Islet precursor cell (in vitro differentiated cells): ENCODE measurements around the gene PLAGL1.
"Not testable (repeated sequence)": the region's sequence is repeated elsewhere in the genome, so short reads cannot be mapped to it uniquely, and the experiment has no call there.

Experiments
- DNase-seq: peaks from one replicate; pipeline ENCODE4 v3.0.0-alpha.2; 2018

Gene PLAGL1

GRCh38 chr6:144008120-144008811 lies at the start of gene PLAGL1:
Gene PLAGL1, minus strand, starts transcription at chr6:144008259. Its CDS starts 60,123 bp downstream, at chr6:143948136.
- DNase-seq = peak; percentile 78

GRCh38 chr6:144055121-144055931 lies 47.3 kb upstream of the PLAGL1 start:
- no peak for DNase-seq

DNA sequence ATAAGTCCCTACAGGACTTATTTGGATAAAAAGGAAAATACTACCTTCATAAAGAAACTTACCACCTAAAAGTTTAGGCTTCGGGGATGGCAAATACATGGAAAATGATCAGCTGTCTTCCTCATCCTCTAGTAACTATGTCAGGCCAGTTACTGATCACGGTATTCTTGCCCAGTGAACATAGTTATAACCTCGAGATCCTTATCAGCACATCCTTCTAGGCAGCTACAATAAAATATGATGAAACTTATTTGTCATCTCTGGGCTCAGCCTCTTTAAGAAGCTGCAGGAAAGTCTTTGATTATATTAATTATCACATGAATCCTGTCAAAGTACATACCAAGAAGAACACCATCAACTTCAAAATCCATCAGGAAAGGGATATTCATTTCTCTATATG lies 45.5 kb upstream of the PLAGL1 start:
- DNase-seq = no peak

- DNase-seq = no peak
Measured at GRCh38 chr6:144052488-144052887, 44.4 kb upstream of the PLAGL1 start.

DNA sequence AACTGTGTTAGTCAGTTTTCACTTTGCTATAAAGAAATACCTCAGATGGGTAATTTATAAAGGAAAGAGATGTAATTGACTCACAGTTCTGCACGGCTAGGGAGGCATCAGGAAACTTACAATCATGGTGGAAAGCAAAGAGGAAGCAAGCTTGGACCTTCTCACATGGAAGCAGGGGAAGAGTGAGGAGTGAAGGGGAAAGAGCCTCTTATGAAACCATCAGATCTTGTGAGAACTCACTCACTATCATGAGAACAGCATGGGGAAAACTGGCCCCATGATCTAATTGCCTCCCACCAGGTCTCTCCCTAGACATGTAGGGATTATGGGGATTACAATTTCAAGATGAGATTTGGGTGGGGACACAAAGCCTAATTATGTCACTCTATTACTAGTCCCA lies 41.3 kb upstream of the PLAGL1 start:
- no peak for DNase-seq

DNA sequence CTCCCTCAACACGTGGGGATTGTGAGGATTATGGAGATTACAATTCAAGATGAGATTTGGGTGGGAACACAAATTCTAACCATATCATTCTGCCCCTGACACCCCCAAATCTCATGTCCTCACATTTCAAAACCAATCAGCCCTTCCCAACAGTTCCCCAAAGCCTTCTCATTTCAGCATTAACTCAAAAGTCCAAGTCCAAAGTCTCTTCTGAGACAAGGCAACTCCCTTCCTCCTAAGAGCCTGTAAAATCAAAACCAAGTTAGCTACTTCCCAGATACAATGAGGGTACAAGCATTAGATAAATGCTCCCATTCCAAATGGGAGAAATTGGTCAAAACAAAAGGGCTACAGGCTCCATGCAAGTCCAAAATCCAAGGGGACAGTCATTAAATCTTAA lies 39.6 kb upstream of the PLAGL1 start:
- no peak for DNase-seq

DNA sequence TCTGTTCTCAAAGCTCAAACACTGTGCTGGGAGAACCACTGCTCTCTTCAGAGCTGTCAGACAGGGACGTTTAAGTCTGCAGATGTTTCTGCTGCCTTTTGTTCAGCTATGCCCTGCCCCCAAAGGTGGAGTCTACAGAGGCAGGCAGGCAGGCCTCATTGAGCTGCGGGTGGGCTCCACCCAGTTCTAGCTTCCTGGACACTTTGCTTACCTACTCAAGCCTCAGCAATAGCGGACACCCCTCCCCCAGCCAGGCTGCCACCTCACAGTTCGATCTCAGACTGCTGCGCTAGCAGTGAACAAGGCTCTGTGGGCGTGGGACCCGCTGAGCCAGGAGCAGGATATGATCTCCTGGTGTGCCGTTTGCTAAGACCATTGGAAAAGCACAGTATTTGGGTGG lies 38.6 kb upstream of the PLAGL1 start:
- DNase-seq = not testable (repeated sequence)

DNA sequence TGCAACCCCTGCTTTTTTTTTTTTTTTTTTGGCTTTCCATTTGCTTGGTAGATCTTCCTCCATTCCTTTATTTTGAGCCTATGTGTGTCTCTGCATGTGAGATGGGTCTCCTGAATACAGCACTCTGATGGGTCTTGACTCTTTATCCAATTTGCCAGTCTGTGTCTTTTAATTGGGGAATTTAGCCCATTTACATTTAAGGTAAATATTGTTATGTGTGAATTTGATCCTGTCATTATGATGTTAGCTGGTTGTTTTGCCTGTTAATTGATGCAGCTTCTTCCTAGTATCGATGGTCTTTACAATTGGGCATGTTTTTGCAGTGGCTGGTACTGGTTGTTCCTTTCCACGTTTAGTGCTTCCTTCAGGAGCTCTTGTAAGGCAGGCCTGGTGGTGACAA lies 36.9 kb upstream of the PLAGL1 start:
- DNase-seq = not testable (repeated sequence)

- no peak for DNase-seq
Measured at GRCh38 chr6:144036835-144037195, 28.8 kb upstream of the PLAGL1 start.

DNA sequence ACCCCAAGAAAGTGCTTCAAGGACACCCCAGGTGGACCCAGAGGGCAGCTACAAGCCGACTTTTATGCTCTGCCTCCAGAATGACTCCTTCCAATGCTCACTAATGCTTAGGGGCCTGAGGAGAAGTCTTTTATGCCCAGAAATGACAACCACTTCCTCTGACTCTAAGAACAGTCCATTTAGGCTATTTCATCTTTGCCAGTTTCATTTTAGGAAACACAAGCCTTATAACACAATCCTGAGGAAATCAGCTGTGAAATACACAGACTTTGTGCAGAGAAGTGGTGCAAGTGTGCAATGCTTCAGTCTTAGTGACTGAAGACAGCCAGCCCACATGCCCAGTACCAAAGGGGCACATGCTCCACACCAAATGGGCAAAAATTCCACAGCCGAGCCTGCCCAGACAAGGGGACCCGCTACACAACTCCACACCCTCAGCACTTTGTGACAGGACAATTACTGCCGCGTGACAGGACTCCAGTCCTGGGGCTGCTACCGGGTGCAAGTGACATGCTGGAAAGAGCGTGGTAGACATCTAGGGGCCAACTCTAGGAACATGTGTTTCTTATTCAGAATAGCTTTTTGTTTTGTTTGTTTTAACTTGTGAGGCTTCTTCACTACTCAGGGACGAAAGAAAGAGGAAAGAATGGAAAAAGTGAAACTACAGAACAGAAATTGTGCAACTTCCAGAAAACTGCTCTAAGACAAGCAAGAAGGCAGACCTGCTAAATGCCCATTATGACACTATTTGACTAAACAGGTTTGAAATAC lies 28.2 kb upstream of the PLAGL1 start:
- DNase-seq = no peak

DNA sequence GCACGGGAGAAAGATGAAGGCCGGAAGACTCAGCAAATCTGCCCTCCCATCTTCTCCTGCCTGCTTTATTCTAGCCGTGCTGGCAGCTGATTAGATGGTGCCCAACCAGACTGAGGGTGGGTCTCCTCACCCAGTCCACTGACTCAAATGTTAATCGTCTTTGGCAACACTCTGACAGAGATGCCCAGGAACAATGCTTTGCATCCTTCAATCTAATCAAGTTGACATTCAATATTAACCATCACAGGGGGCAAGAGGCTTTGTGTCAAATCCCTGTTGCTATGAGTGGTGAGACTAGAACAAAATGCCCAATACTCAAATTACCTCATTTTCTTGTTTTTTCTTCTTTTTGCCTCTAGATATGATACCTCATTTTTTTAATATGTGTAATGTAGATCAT lies 27.4 kb upstream of the PLAGL1 start:
- DNase-seq = no peak

- DNase-seq = no peak
Measured at GRCh38 chr6:144033816-144034735, 26.0 kb upstream of the PLAGL1 start.

DNA sequence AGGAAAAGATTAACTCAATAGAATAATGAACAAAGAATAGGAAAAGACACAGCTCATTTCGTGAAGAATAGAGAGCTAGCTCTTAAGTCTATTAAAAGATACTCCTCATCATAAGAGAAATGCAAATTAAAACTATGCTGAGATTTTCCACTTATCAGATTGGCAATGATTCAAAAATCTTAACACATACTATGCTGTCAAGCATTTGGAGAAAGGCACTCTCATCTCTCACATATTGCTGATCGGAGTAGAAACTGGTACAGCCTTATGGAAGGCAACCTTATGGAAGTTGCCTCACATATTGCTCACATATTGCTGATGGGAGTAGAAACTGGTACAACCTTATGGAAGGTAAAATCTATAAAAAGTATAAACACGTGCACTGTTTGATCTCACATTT lies 21.4 kb upstream of the PLAGL1 start:
- no peak for DNase-seq

- no peak for DNase-seq
Measured at GRCh38 chr6:144027932-144028587, 20.0 kb upstream of the PLAGL1 start.

DNA sequence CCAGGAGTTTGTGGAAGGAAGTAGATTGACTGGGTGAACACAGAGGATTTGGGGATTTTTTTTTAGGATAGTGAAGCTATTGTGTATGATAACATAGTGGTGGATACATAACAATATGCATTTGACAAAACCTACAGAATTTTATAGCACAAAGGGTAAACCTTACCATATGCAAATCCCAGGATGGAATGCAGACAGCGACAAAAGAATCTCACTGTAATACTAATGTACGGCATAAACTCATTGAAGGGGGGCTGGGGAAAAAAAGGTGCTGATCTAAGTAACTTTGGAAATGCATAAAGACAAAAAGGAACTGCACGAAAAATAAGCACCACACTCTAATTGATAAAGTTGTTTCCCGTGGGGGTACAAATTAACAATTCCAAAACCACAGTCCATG lies 15.2 kb upstream of the PLAGL1 start:
- no peak for DNase-seq

DNA sequence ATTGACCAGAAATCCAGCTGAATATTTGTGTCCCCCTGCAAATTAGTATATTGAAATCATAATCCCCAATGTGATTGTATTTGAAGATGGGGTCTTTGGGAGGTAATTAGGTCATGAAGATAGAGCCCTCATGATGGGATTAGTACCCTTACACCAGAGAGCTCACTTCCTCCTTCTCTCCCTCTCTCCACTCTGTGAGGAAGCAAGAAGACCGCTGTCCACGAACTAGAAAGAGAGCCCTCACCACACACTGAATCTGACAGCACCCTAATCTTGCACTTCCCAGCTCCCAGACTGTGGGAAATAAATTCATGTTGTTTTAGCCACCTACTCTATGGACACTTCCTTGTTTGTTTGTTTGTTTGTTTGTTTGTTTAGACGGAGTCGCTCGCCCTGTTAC lies 11.9 kb upstream of the PLAGL1 start:
- no peak for DNase-seq

GRCh38 chr6:144017166-144018094 lies 9.4 kb upstream of the PLAGL1 start:
- no peak for DNase-seq

- DNase-seq = peak; percentile 76
Measured at GRCh38 chr6:144013486-144013909, 5.4 kb upstream of the PLAGL1 start.

DNA sequence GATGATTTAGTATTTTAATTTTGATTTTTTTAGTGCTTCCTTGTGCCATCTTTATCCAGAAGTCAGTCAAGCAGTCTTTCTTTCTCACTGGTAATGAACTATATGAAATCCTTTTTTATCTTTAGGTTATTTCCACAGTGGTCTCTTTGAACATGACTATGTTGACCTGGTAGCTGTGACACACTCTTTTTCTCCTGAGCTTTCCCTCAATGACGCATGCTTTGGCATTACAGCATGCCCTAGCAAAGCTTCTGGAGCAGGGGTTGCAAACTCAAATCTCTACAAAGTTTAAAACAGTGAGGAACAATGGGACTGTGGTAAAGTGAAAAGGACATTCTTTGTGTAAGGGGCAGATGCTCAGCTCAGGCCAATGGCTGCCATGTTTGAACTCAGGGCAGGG lies 4.5 kb upstream of the PLAGL1 start:
- DNase-seq = no peak

DNA sequence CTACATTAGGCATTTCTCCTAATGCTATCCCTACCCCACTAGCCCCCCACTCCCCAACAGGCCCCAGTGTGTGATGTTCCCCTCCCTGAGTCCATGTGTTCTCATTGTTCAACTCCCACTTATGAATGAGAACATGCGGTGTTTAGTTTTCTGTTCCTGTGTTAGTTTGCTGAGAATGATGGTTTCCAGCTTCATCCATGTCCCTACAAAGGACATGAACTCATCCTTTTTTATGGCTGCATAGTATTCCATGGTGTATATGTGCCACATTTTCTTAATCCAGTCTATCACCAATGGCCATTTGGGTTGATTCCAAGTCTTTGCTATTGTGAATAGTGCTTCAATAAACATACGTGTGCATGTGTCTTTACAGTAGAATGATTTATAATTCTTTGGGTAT lies 1.6 kb upstream of the PLAGL1 start:
- not testable (repeated sequence) for DNase-seq

- no peak for DNase-seq
Measured at GRCh38 chr6:144008846-144009245, 787 bp upstream of the PLAGL1 start.
